GM15510 (cell line): ENCODE results near the gene PTPN18.

Experiments
- POLR2A ChIP-seq: IDR thresholded peaks from 3 replicates; pipeline ENCODE4 v1.6.1; 2011; ENCODE audit warnings: borderline replicate concordance; ENCODE audit not compliant: insufficient read length; ENCODE audit errors: extremely low read depth

The PTPN18 gene

DNA sequence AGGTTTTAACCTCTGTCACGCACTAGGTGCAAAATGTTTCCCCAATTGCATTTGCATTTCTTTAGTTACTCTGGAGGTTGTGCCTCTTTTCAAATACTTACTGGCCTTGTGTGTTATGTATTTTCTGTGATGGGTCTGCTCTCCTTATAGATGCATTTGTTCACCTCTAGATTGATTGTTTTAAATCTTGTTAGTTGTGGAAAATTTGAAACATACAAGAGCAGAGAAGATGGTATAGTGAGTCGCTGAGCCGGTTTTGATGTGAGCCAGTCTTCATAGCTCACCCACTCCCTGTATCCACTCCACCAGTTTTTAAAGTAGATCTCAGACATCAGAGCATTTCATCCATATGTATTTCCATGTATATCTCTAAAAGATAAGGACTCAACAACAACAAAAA is 6.7 kb upstream of the PTPN18 start:
- TF ChIP-seq POLR2A = no peak

DNA sequence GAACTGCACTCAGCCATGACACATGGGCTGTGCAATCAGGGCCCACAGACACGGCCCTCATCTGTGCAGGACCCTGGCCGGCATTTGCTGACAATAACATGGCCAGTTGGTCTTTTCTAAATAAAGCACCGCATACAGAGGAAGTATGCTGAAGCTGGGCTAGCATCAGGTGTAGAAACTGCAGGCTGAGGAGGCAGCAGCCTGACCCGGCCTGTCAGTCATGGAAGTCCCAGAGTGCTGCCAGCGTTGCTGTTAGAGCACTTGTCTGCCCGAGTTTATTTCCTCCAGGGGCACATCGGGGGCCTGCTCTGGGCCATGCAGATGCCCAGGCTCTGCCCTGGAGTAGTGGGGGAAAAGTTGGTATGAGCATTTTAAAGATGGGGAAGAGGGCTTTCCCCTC is 4.1 kb upstream of the PTPN18 start:
- TF ChIP-seq POLR2A = no peak

DNA sequence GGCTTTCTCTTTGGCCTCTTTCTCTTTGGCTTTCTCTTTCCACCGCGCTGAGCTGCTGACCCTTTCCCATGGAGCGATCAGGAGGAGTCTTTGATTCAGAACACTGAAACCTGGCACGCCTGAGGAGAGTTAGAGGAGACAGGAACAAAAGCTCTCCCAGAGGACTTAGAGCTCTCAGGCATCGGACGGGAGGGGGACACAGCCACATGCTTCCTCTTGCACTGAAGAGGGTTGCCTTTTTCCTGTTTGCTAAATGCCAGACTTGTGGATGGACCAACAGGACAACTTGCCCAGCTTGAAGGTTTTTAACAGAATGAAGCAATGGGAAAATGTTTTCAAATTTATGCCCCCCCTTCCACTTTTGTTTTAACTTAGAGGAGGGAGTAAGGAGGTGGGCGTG is 3.6 kb upstream of the PTPN18 start:
- no peak for TF ChIP-seq POLR2A

DNA sequence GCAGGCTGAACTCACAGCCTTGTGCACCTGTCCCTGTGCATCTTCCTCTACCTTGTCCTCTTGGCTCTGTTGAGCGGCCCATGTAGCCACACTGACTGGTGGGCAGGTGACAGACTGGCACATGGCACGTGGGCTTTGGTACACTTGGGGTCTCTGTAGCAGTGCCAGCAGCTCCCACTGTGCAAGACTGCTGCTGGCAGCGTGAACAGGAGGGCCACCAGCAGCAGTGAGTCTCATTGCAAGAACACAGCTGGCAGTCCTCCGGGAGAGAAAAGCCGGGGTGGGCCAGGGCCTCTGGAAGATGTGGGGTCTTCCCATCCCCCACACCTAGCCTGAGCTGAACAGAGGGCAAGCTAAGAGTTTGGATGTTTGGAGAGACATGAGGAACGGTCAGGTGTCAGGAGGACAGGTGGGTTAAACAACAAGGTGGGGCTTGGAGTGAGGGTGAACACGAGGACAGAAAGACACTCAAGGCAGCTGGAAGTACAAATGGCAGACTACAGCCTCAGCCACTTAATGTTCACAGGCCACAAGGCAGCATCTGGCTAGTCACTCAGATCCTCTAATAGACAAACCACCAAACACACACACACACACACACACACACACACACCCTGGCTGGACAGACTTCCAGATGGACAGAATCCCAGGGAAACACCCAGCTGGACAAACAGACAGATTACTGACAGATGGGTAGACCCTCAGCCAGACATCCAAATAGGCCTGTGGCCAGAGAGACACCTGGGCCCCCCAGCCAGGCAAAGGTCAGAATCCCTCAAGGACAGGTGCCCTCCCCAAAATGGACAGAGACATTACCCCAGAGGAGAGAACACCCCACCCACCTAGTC is 2.3 kb upstream of the PTPN18 start:
- no peak for TF ChIP-seq POLR2A

DNA sequence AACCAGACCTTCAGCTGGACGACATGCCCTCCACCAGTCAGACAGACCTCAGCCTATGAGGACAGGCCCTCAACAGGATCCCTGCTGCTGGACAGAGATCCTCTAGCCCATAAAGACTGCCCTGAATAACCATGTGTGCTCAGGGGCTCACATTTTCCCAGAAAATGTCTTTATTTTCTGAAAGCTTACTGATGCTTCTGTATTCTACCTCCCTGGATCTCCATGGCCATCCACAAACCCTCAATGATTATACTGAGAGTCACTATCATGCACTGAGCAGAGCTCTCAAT is 1.8 kb upstream of the PTPN18 start:
- TF ChIP-seq POLR2A = no peak

DNA sequence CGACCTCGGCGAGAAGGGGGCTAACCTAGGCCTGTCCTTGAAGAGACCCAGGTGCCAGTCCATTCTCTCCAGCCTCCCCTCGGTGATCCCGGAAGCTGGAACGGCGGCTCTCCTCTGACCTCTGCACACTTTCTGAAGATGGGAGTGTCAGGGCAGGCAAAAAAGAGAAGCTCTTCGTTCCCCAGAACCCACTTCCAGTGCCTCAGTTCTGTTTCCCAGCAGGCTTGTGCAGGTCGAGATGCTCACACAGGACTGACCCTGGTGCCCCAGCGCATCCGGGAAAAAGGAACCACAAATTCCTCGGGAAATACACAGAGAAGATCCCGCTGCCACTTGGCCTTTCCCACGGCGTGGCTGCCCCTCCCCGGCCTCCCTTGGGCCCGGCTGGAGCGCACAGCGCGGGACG is 681 bp upstream of the PTPN18 start:
- TF ChIP-seq POLR2A = no peak

DNA sequence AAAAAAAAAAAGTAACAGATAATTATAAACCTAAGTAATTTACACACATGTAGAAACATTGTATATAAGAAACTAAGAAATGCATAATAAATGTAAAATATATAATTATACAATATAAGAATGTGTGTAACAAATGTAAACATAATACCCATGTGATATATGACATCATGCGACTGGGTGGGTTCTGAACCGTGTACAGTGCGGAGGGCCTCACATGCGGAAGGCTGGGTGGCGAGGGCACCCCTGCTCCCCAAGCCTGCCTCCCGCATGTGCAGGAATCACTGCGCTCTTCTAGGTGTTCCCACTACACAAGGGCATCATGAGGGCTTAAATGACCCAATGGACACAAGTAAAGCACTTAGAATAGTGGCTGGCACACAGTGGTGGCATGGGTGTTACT is 2.0 kb downstream of the PTPN18 start:
- TF ChIP-seq POLR2A = no peak

DNA sequence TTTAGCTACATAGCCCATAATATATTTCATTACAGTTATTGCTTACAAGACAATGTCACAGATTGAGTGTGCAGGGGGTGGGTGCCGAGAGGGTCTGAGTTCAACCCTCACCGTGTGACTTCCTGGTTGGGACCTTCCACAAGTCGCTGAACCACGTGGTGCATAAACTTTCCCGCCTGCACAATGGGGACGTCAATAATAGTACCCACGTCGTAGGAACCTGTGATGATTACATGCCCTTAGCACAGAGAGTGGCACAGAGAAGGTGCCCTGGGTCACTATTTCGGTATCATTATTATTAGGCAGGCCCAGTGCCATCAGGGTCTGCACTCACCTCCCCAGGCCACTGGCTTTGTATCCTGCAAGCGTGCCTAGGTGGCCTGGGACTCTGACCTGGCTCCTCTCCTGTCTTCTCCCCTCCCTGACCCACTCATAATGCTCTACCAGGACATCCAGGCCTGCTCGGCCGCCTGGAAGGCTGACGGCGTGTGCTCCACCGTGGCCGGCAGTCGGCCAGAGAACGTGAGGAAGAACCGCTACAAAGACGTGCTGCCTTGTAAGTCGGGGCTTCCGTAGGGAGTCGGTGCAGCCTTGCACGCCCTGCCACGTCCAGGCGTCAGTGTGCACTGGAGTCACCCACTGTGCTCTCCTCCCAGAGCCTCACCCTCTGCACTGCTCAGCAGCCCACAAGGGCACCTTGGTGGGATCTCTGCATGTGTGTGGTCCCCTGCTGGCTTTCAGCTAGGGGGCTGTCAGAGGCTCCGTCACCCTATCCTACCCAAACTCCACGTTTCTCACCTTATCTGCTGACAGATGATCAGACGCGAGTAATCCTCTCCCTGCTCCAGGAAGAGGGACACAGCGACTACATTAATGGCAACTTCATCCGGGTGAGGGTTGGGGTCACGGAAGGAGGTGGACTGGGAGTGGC is 2.8 kb downstream of the PTPN18 start:
- no peak for TF ChIP-seq POLR2A

DNA sequence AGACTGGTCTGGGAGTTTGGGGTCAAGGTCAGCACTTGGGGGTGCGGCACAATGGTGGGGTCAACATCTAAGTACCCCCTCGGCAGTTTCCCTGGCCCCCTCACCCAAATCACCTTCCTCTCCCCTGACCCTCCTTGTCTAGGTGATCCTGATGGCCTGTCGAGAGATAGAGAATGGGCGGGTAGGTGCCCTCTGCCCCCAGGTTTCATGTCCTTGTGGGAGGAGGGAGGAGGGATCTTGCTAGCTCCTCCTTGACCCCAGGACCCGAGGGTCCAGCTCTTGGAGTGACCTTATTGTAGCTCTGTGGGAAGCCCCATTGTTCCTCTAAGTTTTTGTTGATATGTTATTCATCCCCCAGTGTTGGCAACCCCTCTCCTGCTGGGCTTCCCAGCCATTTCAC is 3.6 kb downstream of the PTPN18 start:
- TF ChIP-seq POLR2A = no peak

DNA sequence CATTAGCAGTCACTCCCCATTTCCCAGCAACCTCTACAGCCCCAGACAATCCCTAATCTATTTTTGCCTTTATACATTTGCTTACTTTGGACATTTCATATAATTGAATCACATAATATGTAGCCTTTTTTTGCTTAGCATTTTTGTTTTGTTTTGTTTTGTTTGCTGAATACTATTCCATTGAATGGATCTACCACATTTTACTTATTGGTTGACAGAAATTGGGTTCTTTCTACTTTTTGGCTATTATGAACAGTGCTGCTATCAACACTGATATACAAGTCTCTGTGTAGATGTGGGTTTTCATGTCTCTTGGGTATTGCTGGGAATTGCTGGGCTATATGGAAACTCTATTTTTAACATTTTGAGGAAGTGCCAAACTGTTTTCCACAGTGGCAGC is 7.6 kb downstream of the PTPN18 start:
- no peak for TF ChIP-seq POLR2A

DNA sequence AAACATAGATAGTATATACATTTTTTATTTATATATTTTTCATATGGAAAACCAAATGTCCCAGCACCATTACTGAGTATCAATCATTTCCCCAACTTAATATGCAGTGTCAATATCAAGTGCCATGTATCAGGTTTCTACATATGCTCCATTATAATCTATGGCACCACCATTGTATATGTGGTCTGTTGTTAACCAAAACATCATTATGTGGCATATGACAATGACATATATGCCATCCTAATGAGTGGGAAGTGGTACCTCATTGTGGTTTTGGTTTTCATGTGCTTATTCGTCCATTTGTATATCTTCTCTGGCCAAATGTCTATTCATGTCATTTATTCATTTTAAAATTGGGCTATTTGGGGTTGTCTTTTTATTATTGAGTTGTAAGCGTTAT is 9.2 kb downstream of the PTPN18 start:
- no peak for TF ChIP-seq POLR2A

DNA sequence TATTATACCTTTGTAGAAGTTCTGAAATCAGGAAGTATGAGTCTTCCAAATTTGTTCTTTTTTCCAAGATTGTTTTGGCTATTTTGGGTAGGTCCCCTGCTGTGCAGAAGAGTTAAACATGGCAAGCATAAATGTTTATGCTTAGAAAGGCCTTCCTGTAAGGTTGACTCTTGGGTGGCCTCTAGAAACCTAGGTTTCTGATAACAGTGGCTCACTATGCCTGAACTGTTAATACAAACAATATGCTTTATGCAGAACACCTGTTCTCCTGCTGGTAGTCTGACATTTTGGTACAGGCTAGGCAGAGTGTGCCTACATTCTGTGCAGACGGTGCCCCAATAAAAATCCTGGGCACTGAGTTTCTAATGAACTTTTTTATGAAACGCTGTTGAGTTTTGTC is 10.1 kb downstream of the PTPN18 start:
- TF ChIP-seq POLR2A = no peak

DNA sequence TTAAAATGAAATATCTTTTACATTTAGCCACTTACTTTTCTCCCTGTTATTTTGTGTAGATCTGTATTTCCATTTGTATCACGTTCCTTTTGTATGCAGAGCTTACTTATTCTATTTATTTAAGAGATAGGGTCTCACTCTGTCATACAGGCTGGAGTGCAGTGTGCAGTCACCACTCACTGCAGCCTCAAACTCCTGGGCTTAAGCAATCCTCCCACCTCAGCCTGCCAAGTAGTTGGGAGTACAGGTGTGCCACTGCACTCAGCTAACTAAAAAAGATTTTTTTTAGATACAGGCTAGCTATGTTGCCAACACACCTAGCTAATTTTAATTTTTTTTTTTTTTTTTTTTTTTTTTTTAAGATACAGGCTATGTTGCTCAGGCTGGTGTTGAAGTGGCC is 10.9 kb downstream of the PTPN18 start:
- no peak for TF ChIP-seq POLR2A

DNA sequence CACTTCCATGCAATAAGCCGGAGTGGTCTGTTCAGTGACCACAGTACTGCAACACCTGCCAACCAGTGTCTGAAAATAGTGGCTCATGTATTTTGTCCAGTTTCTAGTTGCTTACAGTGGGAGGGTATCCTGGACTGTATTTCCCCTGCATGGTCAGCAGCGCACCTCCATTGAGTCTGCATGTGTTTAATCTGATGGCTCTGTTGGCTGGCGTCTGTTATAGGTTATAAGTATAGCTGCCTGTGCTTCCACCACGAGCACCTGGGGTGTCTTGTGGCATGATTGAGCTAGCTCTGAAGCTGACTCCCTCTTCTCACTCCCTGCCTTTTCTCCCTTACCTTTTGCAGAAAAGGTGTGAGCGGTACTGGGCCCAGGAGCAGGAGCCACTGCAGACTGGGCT is 12.9 kb downstream of the PTPN18 start:
- TF ChIP-seq POLR2A = no peak

DNA sequence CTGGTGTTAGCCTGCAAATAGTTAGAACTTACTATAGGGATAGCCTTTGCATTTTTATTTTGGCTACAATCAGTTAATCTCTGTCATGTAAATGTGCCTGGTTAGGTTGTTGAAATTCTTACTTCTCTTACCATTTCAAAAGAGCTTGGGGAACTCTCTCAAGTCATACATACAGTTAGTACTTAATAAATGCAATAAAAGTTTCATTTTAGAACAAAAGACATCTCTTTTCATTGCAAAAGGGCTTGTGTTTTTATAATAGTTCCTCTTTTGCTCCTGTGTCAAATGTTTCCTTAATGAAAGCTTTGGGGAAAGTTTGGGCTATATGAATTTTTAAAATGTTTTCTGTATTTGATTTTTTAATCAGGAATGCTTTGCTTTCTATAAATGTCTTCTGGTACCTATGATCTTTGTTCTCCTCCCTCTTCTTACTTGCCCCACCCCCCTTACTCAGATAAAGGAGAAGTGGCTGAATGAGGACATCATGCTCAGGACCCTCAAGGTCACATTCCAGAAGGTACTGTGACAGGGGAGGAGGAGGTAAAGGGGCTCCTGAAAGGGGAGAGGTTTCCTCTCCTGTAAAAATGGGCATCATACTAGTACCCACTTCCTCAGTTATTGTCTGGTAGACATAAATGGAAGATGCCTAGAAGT is 13.6 kb downstream of the PTPN18 start:
- no peak for TF ChIP-seq POLR2A
